GM18498 (cell line): ENCODE data around the gene DCC.
A peak's percentile ranks its signal among the peaks of the same experiment; 100 is the strongest.

Experiments used
- ATAC-seq: cut with Tn5 transposase; IDR thresholded peaks from one replicate; pipeline ENCODE4 v1.9.1; 2021; ENCODE audit warnings: mild to moderate bottlenecking, moderate library complexity; ENCODE audit not compliant: unreplicated experiment

DCC gene

DNA sequence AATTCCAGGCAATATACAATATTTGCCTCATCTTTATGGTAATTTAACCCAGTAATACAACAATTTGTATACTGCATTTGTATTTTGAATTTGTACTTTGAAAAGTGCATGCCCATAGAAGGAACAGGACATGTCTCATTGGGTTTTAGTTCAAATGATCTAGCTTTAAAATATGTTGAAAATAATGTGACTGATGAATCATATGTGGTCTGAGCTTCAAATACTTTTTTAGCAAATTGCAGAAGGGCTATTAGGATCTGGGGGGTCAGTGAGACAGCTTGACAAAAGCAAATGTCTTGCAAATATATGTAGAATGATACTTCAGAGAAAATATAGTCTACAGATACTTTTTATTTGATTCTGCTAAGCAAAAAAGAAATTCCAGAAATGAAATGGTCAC, 248.9 kb downstream of the DCC start:
- ATAC-seq, result no peak

DNA sequence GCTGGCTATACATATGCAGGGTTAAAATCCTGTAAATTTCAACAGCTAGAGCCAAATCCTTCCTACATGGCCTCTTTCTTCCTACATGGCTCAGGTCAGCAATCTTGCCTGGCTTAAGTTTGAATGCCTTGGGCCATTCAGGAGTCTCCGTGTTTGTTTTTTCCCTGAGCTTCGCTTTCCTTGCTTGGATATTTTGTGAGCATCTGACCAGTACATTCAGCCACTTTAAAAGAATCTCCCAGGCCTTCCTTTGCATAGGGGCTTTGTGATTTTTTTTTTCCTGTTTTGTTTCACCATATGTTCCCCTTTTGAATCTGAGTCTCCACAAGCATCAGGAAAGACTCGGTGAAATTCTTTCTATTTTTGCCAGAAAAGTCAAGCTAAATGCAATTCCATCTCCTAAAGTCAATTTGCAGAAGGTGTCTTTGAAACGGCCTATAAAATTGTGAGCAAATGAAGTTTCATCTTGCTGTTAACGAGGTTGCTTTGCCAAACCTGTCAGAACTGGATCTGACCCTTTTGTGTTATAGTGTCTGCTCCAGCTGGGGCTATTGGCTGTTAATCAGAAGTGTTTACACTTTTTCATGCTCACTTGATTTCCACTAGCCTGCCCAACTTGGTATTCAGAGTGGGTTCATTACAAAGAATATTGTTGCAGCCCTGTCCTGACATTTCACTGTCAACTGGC, 256.9 kb downstream of the DCC start:
- no peak for ATAC-seq

GRCh38 chr18:52598921-52599320, 258.9 kb downstream of the DCC start:
- ATAC-seq, result no peak

DNA sequence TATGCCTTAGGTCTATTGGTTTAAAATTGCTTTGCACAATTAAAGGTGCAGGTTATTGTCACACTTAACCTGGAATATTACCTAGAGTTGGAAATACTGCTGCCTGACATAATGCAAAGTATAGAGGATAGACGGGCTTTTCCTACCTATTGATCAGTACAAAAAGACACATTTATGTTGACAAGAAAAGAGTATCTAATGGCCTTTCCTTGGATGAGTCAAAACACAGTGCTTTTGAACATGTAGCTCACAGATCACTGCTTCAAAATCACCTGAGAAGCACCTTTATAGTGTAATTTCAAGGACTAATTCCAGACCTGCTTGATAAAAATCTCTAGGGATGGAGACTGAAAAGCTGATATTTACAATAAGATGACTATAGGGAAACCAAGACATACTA, 262.8 kb downstream of the DCC start:
- no peak for ATAC-seq

DNA sequence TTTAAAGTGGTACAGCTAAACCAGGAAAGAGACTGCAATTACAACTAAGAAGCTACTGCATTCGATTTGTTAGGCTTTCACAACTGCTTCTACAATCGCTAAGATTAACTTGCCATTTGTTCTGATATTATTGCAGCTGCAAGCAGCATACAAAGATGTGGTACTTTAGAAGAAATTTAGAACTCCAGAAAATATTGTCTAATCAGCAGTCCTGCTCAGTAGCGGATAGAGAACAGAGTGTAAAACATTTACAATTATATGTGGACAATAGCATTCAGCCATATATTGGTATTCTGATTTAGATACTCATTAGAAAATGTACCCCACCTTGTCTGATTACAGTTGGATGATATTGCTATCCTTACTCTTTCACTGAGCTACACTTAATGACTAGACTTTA, 265.3 kb downstream of the DCC start:
- no peak for ATAC-seq

- no peak for ATAC-seq
Measured at GRCh38 chr18:52607985-52608384, 268.0 kb downstream of the DCC start.

DNA sequence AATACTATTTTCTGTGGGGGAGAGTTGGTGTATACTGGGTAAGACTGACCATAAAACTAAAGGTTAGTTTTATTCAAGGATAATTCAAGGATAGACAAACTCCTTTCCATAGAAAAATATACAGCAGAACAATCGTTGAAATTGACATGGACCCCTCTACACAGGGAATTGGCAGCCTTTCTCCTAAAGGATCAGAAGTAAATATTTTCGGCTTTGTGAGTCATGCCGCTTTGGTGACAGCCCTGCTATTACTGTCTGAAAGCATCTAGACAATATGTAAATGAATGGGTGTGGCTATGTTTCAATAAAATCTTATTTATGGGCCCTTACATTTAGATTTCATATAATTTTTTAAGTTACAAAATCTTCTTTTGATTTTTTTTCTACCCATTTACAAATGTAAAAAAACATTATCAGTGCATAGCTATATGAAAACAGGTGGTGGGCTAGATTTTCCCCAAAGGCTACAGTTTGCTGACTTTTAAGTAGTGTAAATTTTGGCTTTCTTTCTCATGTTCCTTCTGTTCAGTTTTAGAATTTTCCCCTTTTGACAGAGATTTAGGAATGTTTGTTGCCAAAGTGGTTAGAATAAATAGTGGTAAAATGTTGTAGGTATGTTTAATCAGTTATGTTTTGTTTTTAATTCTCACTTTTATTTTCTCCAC, 270.6 kb downstream of the DCC start:
- ATAC-seq, result no peak

GRCh38 chr18:52612406-52612805, 272.4 kb downstream of the DCC start:
- ATAC-seq, result no peak

- no peak for ATAC-seq
Measured at GRCh38 chr18:52615321-52615720, 275.3 kb downstream of the DCC start.

DNA sequence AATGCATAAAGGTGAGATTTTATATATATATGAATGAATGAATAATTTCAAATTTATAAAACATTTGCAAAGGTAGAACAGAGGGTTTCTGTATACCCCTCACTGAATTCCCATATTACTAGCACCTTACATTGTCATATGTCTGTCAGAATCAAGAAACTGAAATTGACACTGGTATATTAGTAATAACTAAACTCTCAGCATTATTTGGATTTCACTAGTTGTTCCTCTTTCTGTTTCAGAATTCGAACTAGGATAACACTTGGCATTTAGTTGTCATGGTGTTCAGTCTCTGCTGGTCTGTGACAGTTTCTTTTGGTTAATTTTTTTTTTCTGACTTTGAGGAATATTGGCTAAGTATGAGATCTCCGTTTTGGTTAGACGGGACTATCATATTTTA, 275.9 kb downstream of the DCC start:
- peak; percentile 88 for ATAC-seq

GRCh38 chr18:52617931-52618330, 277.9 kb downstream of the DCC start:
- no peak for ATAC-seq

GRCh38 chr18:52620926-52621439, 281.0 kb downstream of the DCC start:
- ATAC-seq, result no peak

DNA sequence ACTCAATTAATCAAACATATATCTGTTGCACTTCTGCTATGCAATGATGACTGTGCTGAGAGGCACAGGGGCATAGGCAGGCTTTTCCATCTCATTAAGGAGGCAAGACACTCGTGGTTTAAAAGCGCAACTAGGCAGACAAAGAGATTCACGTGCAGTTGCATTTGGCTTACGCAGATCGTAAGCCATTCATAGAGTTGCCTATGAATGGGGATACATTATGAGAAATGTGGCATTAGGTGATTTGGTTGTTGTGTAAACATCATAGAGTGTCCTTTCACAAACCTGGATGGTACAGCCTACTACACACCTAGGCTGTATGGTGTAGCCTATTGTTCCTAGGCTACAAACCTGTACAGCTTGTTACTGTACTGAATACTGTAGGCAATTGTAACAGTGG, 284.7 kb downstream of the DCC start:
- no peak for ATAC-seq

- ATAC-seq, result no peak
Measured at GRCh38 chr18:52636536-52636935, 296.5 kb downstream of the DCC start.

DNA sequence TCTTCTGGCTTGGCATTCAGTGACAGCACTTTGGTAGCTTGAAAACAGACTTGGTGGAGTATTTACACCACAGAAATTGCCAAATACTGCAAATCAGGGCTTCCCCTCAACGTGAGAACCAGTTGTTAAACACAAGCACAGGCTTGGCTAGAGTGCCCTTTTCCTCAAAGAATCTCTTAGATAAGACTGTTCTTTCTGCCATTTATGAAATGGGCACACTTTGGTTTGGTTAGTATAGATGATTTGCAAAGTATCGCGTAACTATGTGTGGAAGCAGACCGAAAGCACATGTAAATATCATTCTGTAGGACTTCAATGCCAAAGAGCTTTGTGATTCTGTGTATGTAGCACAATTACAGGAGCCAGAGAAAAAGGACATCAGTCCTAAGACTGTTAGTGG, 308.2 kb downstream of the DCC start:
- no peak for ATAC-seq

DNA sequence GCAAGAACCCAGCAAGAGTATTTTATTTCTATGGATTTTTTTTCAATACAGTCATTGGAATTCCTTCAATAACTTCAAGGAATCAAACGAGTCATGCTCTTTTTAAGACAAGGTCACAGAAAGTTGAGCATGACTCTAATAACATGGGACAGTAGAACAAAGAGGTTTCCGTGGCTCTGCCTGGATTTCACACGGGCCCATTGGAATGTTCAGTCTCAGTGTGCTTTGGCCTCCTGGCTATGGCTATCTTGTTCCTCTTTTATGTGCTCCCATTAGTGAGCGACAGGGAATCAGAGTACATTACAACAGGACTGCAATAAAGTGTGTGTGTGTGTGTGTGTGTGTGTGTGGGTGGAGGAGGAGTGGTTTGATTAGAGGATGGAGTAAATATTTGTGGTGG, 312.4 kb downstream of the DCC start:
- ATAC-seq, result no peak

- no peak for ATAC-seq
Measured at GRCh38 chr18:52657043-52657805, 317.2 kb downstream of the DCC start.

- ATAC-seq, result no peak
Measured at GRCh38 chr18:52667463-52668065, 327.6 kb downstream of the DCC start.

- ATAC-seq, result no peak
Measured at GRCh38 chr18:52670896-52671295, 330.9 kb downstream of the DCC start.

DNA sequence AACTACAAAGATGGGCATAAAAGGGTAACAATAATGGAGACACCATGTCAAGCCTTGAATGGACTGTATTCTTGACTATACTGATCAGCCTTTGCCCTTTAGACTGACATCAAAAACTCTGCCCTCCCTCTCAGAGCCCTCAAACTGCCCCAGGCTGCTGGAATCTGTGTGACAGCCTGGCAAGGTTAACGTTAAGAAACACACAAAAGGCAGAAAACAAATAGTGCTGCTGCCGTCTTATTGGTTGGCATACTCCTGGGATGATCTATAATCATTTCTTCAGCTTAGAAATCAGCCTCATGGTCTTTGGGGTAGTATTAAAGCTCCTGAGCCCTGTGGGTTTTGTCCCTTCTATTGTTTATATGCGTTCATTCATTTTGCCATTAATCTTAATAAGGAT, 338.0 kb downstream of the DCC start:
- no peak for ATAC-seq

DNA sequence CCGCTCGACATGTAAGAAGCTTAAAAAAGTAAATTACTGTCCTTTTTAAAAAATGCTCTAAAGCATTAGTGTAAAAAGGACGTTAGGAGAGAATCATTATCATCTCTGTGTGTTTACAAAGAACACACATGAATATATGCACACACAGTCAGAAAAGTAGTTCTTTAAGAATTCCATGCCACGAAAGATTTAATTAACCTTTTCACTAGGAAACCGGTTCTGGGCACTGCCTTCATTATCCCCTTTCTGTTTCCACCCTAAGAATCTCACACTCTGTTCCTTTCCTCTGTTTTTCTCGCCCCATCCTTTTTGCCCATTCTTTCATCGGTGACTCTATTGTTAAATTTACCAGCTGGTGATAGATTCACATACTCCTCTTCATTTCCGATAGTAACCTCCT, 338.6 kb downstream of the DCC start:
- no peak for ATAC-seq
